GM12878 (cell line): Measurements from ENCODE around the gene DNAH11. TPM values are rescaled to one million over a fixed set of nuclear protein-coding genes. Genes with fewer than 3 reads are reported as not detected.

Experiments
- ATAC-seq: fragments of 200-7000 bp; cut with Tn5 transposase; 3 replicates; pipeline ENCODE4 v1.9.1; 2020; ENCODE audit warnings: mild to moderate bottlenecking, moderate library complexity
- BruUV-seq: library from RNA; stranded (reverse); fragments of 400-500 nt; replicated peaks from 2 replicates; lab custom pipeline; 2021; lab: Mats Ljungman, UMichigan
- CTCF ChIA-PET: fragments of 300-600 bp; sonication (Branson Sonifier 250); formaldehyde crosslinking; extraction: SDS; loops from one replicate; lab custom pipeline; 2021; ENCODE audit warnings: inconsistent platforms; lab: Yijun Ruan, JAX
- POLR2A ChIA-PET: fragments of 350-600 bp; formaldehyde crosslinking; extraction: SDS; loops from one replicate; lab custom pipeline; 2021; ENCODE audit warnings: inconsistent platforms; lab: Charles Lee
- RAD21 ChIA-PET: fragments of 300-600 bp; sonication (Branson Sonifier 250); formaldehyde crosslinking; loops from one replicate; lab custom pipeline; 2023; ENCODE audit warnings: antibody characterized with exemption; ENCODE audit not compliant: unreplicated experiment; lab: Charles Lee
- SMC1A ChIA-PET: fragments of 300-600 bp; sonication (Branson Sonifier 250); formaldehyde crosslinking; loops from one replicate; lab custom pipeline; 2023; ENCODE audit not compliant: unreplicated experiment, uncharacterized antibody; lab: Charles Lee
- DNase-seq: peaks from one replicate; pipeline ENCODE4 v3.0.0-alpha.2; 2011; ENCODE audit warnings: low read depth, low spot score
- FAIRE-seq: peaks from 3 replicates; lab custom pipeline; 2011; peaks lifted over from hg19 to GRCh38; lab: Jason Lieb, UNC
- H2AFZ ChIP-seq: 2 replicates; pipeline ENCODE4 v1.6.0; 2011; ENCODE audit warnings: low read depth, low read length, control low read depth; ENCODE audit not compliant: control insufficient read depth
- H3K27ac ChIP-seq: 2 replicates; pipeline ENCODE4 v1.5.1; 2011; ENCODE audit warnings: control low read depth; ENCODE audit not compliant: control insufficient read depth, insufficient read depth
- H3K27me3 ChIP-seq, 2 experiments: replicated peaks in 1 of 2; 2 replicates each; pipeline versions ENCODE4 v1.6.0 to v1.6.1; 2011; ENCODE audit warnings: low read length in 1 of 2; ENCODE audit not compliant: control insufficient read depth in 2 of 2, insufficient read depth in 2 of 2
- H3K36me3 ChIP-seq, 2 experiments: 2 replicates each; pipeline ENCODE4 v1.5.1; 2011; ENCODE audit warnings: low read length in 1 of 2; ENCODE audit not compliant: control insufficient read depth in 2 of 2, insufficient read depth in 2 of 2
- H3K4me1 ChIP-seq: 2 replicates; pipeline ENCODE4 v1.6.1; 2011; ENCODE audit warnings: mild to moderate bottlenecking, low read length, moderate library complexity, mixed read lengths; ENCODE audit not compliant: control insufficient read depth, insufficient read depth
- H3K4me2 ChIP-seq: 2 replicates; pipeline ENCODE4 v1.6.0; 2011; ENCODE audit warnings: control low read depth; ENCODE audit not compliant: control insufficient read depth, insufficient read depth
- H3K4me3 ChIP-seq: fragments of 200-600 bp; sonication (generic); 2 replicates; pipeline ENCODE4 v1.5.1; 2016
- H3K79me2 ChIP-seq: 2 replicates; pipeline ENCODE4 v1.6.0; 2011; ENCODE audit warnings: low read length; ENCODE audit not compliant: control insufficient read depth, insufficient read depth
- H3K9ac ChIP-seq: 2 replicates; pipeline ENCODE4 v1.8.0; 2011; ENCODE audit warnings: low read length, control low read depth, mixed read lengths; ENCODE audit not compliant: control insufficient read depth, insufficient read depth
- H3K9me3 ChIP-seq: replicated peaks from 3 replicates; pipeline ENCODE4 v1.5.1; 2011; ENCODE audit warnings: mild to moderate bottlenecking, low read length; ENCODE audit not compliant: control insufficient read depth, insufficient read depth
- H4K20me1 ChIP-seq: 2 replicates; pipeline ENCODE4 v1.6.0; 2011; ENCODE audit not compliant: control insufficient read depth, insufficient read depth
- BHLHE40 ChIP-seq, 2 experiments: fragments of 450-650 bp in 1 of 2; IDR thresholded peaks; 2 replicates each; pipeline ENCODE4 v1.6.1; 2011 to 2017; ENCODE audit warnings: low read depth in 2 of 2, borderline replicate concordance in 1 of 2, improper control_type of control experiment in 1 of 2, low read length in 1 of 2, mild to moderate bottlenecking in 1 of 2
- CHD1 ChIP-seq: IDR thresholded peaks from 2 replicates; pipeline ENCODE4 v1.6.1; 2012; ENCODE audit warnings: low read depth, low read length, improper control_type of control experiment
- STAT1 ChIP-seq: fragments of 450-650 bp; conservative IDR thresholded peaks from 2 replicates; pipeline ENCODE4 v1.6.1; 2014; ENCODE audit warnings: antibody characterized with exemption, mild to moderate bottlenecking
- ZNF207 ChIP-seq: fragments of 450-650 bp; IDR thresholded peaks from 2 replicates; pipeline ENCODE4 v1.6.1; 2014; ENCODE audit warnings: antibody characterized with exemption, mild to moderate bottlenecking, borderline replicate concordance
- ZNF274 ChIP-seq: IDR thresholded peaks from one replicate; pipeline ENCODE4 v1.8.0; 2011; ENCODE audit not compliant: insufficient read length, insufficient read depth
- ZSCAN29 ChIP-seq: fragments of 450-650 bp; IDR thresholded peaks from 2 replicates; pipeline ENCODE4 v1.6.1; 2017; ENCODE audit warnings: mild to moderate bottlenecking, moderate library complexity
- WGBS: methylation state at CpG from one replicate; pipeline ENCODE4 v1.1.6; 2016; ENCODE audit warnings: low lambda C conversion rate; ENCODE audit not compliant: insufficient replicate concordance, insufficient coverage; ENCODE audit errors: missing lambda C conversion rate; 5-methylcytosine and 5-hydroxymethylcytosine counted together
- in situ Hi-C: fragments of 300-500 bp; cut with MboI; formaldehyde crosslinking; loops from 9 replicates; pipeline ENCODE4 v1.14.3; 2018; ENCODE audit warnings: mixed read lengths
- intact Hi-C: fragments of 100-400 bp; cut with micrococcal nuclease; formaldehyde crosslinking; loops from one replicate; pipeline ENCODE4 v1.14.2; 2022; ENCODE audit not compliant: unreplicated experiment
- polyA plus RNA-seq, 11 experiments: library from polyadenylated mRNA; depleted of rRNA in 4 of 11; unstranded in 6 of 11; stranded (reverse) in 5 of 11; fragments of >200 nt; fragmentation: Nextera tagmentation in 4 of 11; fragmentation: Illumina TruSeq in 1 of 11; extraction: Ambion mirVana in 4 of 11; extraction: Trizol in 1 of 11; gene quantifications; 1 replicate in 1 of 11; 2 replicates in 10 of 11; pipeline versions ENCODE4 v1.2.1 to v1.2.3, GENCODE V29; 2011 to 2016; ENCODE audit warnings: inconsistent platforms in 2 of 11, missing spikeins in 2 of 11, low read depth in 1 of 11
- total RNA-seq, 4 experiments: library from RNA; depleted of rRNA in 3 of 4; stranded (reverse); fragments of >200 nt in 3 of 4; fragmentation: Illumina TruSeq in 1 of 4; extraction: Trizol in 1 of 4; gene quantifications; 2 replicates each; pipeline versions ENCODE4 v1.2.1 to v1.2.3, GENCODE V29; 2013 to 2021
- TF ChIP-seq, protein P1 (sequence below): fragments of 150-350 bp; IDR thresholded peaks from 2 replicates; pipeline ENCODE4 v1.6.1; 2016; ENCODE audit warnings: low read depth, low read length
- TF ChIP-seq, protein P2 (sequence below): IDR thresholded peaks from 2 replicates; pipeline ENCODE4 v1.6.1; 2011; ENCODE audit warnings: low read depth, low read length, improper control_type of control experiment, borderline replicate concordance
- TF ChIP-seq, protein P3 (sequence below), 3 experiments: IDR thresholded peaks in 2 of 3; conservative IDR thresholded peaks in 1 of 3; 2 replicates each; pipeline ENCODE4 v1.5.1; 2011; ENCODE audit warnings: low read depth in 3 of 3, low read length in 3 of 3, mild to moderate bottlenecking in 3 of 3, control low read depth in 2 of 3, moderate library complexity in 2 of 3, inconsistent platforms in 1 of 3, mixed read lengths in 1 of 3; ENCODE audit not compliant: control insufficient read depth in 2 of 3, insufficient read depth in 1 of 3; ENCODE audit errors: extremely low read depth in 1 of 3

The DNAH11 gene
- total and polyA plus RNA-seq, 10 of the 15 experiments (the other 5 are each of a cell fraction or from before 2014, with no cell fraction given): 0.03 to 0.56 (median 0.10) TPM

DNA sequence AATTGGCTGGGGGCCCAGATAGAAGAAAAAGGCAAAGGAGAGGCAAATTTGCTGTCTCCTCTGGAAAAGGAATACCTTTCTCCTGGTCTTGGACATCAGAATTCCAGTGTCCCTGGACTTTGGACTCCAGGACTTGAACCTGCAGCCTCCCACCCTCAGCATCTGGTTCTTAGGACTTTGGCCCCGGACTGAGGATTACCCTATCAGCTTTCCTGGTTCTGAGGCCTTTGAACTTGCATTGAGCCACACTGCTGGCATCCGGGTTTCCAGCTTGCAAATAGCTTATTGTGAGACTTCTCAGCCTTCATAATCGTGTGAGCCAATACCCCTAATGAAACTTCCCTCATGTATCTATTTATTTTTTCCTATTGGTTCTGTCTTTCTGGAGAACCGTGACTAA, 68.3 kb downstream of the DNAH11 start:
- Histone ChIP-seq H3K9me3 (no peaks in the 10 kb centered on the region; the same call in 2 of the 3 replicates), H3K4me1 (no peaks in the 10 kb centered on the region), H3K27me3 (no peaks in the 10 kb centered on the region; a peak in 1 of 4 replicates), H3K36me3 (no peaks in the 10 kb centered on the region), H3K4me2 (no peak overlapping the region), H2AFZ (no peak overlapping the region), H3K4me3 (no peak overlapping the region), H3K79me2 (no peaks in the 10 kb centered on the region), H3K9ac (no peak overlapping the region), H3K27ac (no peak overlapping the region), H4K20me1 (no peaks in the 10 kb centered on the region)
- DNase-seq: no peak
- RAD21 ChIA-PET: no interaction called here
- in situ Hi-C loops: no loop called here
- CTCF ChIA-PET: no interaction called here
- POLR2A ChIA-PET: no interaction called here
- intact Hi-C loops: no loop called here
- FAIRE-seq: no peak
- TF ChIP-seq STAT1: no peak
- TF ChIP-seq, protein P1, sequence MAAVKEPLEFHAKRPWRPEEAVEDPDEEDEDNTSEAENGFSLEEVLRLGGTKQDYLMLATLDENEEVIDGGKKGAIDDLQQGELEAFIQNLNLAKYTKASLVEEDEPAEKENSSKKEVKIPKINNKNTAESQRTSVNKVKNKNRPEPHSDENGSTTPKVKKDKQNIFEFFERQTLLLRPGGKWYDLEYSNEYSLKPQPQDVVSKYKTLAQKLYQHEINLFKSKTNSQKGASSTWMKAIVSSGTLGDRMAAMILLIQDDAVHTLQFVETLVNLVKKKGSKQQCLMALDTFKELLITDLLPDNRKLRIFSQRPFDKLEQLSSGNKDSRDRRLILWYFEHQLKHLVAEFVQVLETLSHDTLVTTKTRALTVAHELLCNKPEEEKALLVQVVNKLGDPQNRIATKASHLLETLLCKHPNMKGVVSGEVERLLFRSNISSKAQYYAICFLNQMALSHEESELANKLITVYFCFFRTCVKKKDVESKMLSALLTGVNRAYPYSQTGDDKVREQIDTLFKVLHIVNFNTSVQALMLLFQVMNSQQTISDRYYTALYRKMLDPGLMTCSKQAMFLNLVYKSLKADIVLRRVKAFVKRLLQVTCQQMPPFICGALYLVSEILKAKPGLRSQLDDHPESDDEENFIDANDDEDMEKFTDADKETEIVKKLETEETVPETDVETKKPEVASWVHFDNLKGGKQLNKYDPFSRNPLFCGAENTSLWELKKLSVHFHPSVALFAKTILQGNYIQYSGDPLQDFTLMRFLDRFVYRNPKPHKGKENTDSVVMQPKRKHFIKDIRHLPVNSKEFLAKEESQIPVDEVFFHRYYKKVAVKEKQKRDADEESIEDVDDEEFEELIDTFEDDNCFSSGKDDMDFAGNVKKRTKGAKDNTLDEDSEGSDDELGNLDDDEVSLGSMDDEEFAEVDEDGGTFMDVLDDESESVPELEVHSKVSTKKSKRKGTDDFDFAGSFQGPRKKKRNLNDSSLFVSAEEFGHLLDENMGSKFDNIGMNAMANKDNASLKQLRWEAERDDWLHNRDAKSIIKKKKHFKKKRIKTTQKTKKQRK: no peak
- TF ChIP-seq, protein P2, sequence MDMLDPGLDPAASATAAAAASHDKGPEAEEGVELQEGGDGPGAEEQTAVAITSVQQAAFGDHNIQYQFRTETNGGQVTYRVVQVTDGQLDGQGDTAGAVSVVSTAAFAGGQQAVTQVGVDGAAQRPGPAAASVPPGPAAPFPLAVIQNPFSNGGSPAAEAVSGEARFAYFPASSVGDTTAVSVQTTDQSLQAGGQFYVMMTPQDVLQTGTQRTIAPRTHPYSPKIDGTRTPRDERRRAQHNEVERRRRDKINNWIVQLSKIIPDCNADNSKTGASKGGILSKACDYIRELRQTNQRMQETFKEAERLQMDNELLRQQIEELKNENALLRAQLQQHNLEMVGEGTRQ: no peak
- TF ChIP-seq, protein P3, sequence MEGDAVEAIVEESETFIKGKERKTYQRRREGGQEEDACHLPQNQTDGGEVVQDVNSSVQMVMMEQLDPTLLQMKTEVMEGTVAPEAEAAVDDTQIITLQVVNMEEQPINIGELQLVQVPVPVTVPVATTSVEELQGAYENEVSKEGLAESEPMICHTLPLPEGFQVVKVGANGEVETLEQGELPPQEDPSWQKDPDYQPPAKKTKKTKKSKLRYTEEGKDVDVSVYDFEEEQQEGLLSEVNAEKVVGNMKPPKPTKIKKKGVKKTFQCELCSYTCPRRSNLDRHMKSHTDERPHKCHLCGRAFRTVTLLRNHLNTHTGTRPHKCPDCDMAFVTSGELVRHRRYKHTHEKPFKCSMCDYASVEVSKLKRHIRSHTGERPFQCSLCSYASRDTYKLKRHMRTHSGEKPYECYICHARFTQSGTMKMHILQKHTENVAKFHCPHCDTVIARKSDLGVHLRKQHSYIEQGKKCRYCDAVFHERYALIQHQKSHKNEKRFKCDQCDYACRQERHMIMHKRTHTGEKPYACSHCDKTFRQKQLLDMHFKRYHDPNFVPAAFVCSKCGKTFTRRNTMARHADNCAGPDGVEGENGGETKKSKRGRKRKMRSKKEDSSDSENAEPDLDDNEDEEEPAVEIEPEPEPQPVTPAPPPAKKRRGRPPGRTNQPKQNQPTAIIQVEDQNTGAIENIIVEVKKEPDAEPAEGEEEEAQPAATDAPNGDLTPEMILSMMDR (IDR thresholded peaks at IDR 0.05 in 2 of 3, conservative IDR thresholded peaks at IDR 0.05 in 1 of 3; ENCODE audit: control insufficient read depth in 2 of 3, extremely low read depth in 1 of 3, insufficient read depth in 1 of 3, low read depth in 3 of 3, low read length in 3 of 3): no peak
- TF ChIP-seq ZSCAN29: no peak
- no peak for TF ChIP-seq ZNF274
- TF ChIP-seq ZNF207: no peak
- TF ChIP-seq CHD1: no peak
- no peak for TF ChIP-seq BHLHE40 (IDR thresholded peaks at IDR 0.05; ENCODE audit: borderline replicate concordance in 1 of 2, low read depth in 2 of 2, low read length in 1 of 2)
- 0% methylated on average over 4 of the region's 4 CpGs for WGBS
- SMC1A ChIA-PET: no interaction called here
- BruUV-seq: no TSS peak
- ATAC-seq: no peak
